CD4-positive, CD25-positive, alpha-beta regulatory T cell (primary cell): ENCODE measurements around the gene MICAL2. TPM values are rescaled to one million over a fixed set of nuclear protein-coding genes. Genes with fewer than 3 reads are reported as not detected.

Experiments used
- ATAC-seq, 2 donors: fragments of 150-1000 bp; cut with Tn5 transposase; one replicate each; pipeline ENCODE4 v1.10.0; 2021; ENCODE audit warnings: low read depth in 2 of 2, moderate number of reproducible peaks in 2 of 2, moderate library complexity in 1 of 2
- DNase-seq, 3 donors: peaks; one replicate each; pipeline versions ENCODE4 v3.0.0 to v3.0.0-alpha.2; 2012 to 2022; ENCODE audit warnings: mixed read lengths in 1 of 3
- H3K27ac ChIP-seq: one replicate; pipeline ENCODE4 v1.7.0; 2013; ENCODE audit warnings: mild to moderate bottlenecking, low read length; ENCODE audit not compliant: insufficient read depth, poor library complexity, severe bottlenecking
- H3K27me3 ChIP-seq: one replicate; pipeline ENCODE4 v1.7.0; 2013; ENCODE audit warnings: low read length; ENCODE audit not compliant: control insufficient read depth, insufficient read depth
- H3K36me3 ChIP-seq: one replicate; pipeline ENCODE4 v1.7.0; 2013; ENCODE audit warnings: mild to moderate bottlenecking, low read length, moderate library complexity; ENCODE audit not compliant: control insufficient read depth, insufficient read depth
- H3K4me1 ChIP-seq: 2 replicates; pipeline ENCODE4 v1.7.0; 2013; ENCODE audit warnings: mild to moderate bottlenecking, low read length; ENCODE audit not compliant: insufficient read depth, control insufficient read depth, poor library complexity, severe bottlenecking
- H3K4me3 ChIP-seq: one replicate; pipeline ENCODE4 v1.7.0; 2013; ENCODE audit warnings: low read depth, mild to moderate bottlenecking, low read length, moderate library complexity
- H3K9me3 ChIP-seq, 2 experiments: 1 replicate in 1 of 2; 2 replicates in 1 of 2; pipeline ENCODE4 v1.7.0; 2013; ENCODE audit warnings: low read length in 2 of 2, mild to moderate bottlenecking in 1 of 2, moderate library complexity in 1 of 2; ENCODE audit not compliant: control insufficient read depth in 2 of 2
- H3K27ac Mint-ChIP-seq, 3 donors: one replicate each; pipeline ENCODE4 v1.8.0; 2020 to 2022; ENCODE audit warnings: mild to moderate bottlenecking in 3 of 3, mixed read lengths in 3 of 3, moderate library complexity in 2 of 3
- H3K27me3 Mint-ChIP-seq: one replicate; pipeline ENCODE4 v1.8.0; 2022; ENCODE audit warnings: mild to moderate bottlenecking, mixed read lengths
- H3K36me3 Mint-ChIP-seq: one replicate; pipeline ENCODE4 v1.8.0; 2020; ENCODE audit warnings: mixed read lengths
- H3K4me1 Mint-ChIP-seq, 4 donors: one replicate each; pipeline ENCODE4 v1.8.0; 2020 to 2022; ENCODE audit warnings: mixed read lengths in 4 of 4, mild to moderate bottlenecking in 1 of 4
- H3K4me3 Mint-ChIP-seq, 4 donors: one replicate each; pipeline ENCODE4 v1.8.0; 2020 to 2022; ENCODE audit warnings: mild to moderate bottlenecking in 4 of 4, mixed read lengths in 4 of 4, moderate library complexity in 3 of 4
- H3K9me3 Mint-ChIP-seq, 7 donors: one replicate each; pipeline ENCODE4 v1.8.0; 2020 to 2022; ENCODE audit warnings: mixed read lengths in 7 of 7, mild to moderate bottlenecking in 3 of 7, moderate library complexity in 2 of 7
- polyA plus RNA-seq, 4 donors: library from polyadenylated mRNA; unstranded; fragments of 300-500 nt; fragmentation: Illumina TruSeq; gene quantifications; one replicate each; pipeline ENCODE4 v1.2.3, GENCODE V29; 2021
- total RNA-seq: library from RNA; stranded (reverse); gene quantifications from one replicate; pipeline ENCODE4 v1.2.3, GENCODE V29; 2022

The MICAL2 gene
- total and polyA plus RNA-seq, 5 donors from 2014 or later, result 15.9 to 67.5 (median 24.4) TPM

DNA sequence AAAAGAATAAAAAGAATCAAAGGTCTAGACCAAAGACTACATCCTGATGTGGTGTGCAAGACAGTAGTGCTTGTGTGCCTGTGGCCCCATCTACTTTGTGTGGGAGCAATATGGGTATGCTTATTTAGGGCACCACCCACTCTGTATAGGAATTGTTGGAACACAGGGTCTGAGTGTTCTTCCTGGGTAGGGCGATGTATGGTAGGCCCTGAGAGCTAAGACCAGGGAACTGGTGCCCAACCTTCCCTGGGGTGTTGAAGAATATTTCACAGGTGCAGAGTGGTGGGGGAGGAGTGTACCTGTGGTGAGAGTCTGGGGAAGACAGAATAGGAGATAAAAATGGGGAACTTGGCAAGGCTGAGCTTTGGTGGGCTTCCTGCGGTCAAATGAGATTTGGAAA, 41.9 kb downstream of the MICAL2 start:
- H3K4me1 ChIP-seq, result peaks cover 12% of the 10 kb centered on the region
- H3K36me3 ChIP-seq, result peaks cover 3% of the 10 kb centered on the region
- peaks cover 4% of the 10 kb centered on the region for H3K36me3 Mint-ChIP-seq
- H3K9me3 ChIP-seq, result no peaks in the 10 kb centered on the region
- H3K4me1 Mint-ChIP-seq, result peaks cover 22 to 51% (median 23%) of the 10 kb centered on the region in 4 donors
- H3K27ac ChIP-seq, result no peak overlapping the region
- H3K9me3 Mint-ChIP-seq, result peaks cover 0 to 2% (median 0%) of the 10 kb centered on the region in 7 donors
- H3K27me3 ChIP-seq, result no peaks in the 10 kb centered on the region
- no peaks in the 10 kb centered on the region for H3K27me3 Mint-ChIP-seq
- H3K4me3 ChIP-seq, result no peak overlapping the region
- no peak for ATAC-seq
- H3K27ac Mint-ChIP-seq, result peak overlapping the region in 1 of 3 donors; percentile 19
- H3K4me3 Mint-ChIP-seq, result no peak overlapping the region
- no peak for DNase-seq

DNA sequence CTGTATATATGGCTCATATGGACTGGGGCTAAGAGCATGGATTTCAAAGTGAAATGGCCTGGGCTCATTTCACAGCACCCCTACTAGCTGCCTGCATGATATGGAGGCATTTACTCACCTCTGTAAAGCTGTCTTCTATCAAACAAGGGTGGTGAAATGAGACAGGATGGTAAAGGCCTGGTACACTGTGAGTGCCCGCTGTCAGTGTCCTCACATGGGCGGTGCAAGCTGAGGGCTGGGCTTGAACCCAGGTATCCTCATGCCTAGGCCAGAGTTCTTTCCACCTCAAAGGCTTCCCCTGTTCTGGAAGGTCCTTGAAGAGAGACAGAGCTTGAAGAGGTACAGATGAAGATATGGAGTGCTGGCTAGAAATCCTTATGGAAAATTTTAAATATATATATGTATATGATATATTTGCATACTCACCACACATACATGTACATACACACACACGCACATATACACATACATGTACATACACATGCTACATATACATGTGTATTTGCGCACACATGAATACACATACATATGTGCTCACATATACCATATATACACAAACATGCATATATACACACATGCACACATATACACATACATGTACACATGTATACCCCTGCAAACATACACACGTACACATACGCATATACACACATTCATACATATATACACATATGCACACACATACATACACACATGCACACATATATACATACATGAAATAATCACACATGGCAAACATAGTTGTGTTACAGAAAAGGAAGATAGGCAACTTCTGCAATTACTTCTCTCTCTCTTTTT, 44.7 kb downstream of the MICAL2 start:
- peaks cover 3% of the 10 kb centered on the region for H3K36me3 ChIP-seq
- H3K9me3 Mint-ChIP-seq, result peaks cover 0 to 2% (median 0%) of the 10 kb centered on the region in 7 donors
- H3K36me3 Mint-ChIP-seq, result no peaks in the 10 kb centered on the region
- H3K4me1 ChIP-seq, result peaks cover 15% of the 10 kb centered on the region
- ATAC-seq (no peak), DNase-seq (no peak)
- H3K27me3 ChIP-seq, result no peaks in the 10 kb centered on the region
- H3K27ac ChIP-seq, result no peak overlapping the region
- H3K4me1 Mint-ChIP-seq, result peaks cover 18 to 43% (median 21%) of the 10 kb centered on the region in 4 donors
- H3K4me3 Mint-ChIP-seq, result no peak overlapping the region
- H3K9me3 ChIP-seq, result no peaks in the 10 kb centered on the region
- peak overlapping the region in 1 of 3 donors; percentile 20 for H3K27ac Mint-ChIP-seq
- no peaks in the 10 kb centered on the region for H3K27me3 Mint-ChIP-seq
- H3K4me3 ChIP-seq, result no peak overlapping the region

DNA sequence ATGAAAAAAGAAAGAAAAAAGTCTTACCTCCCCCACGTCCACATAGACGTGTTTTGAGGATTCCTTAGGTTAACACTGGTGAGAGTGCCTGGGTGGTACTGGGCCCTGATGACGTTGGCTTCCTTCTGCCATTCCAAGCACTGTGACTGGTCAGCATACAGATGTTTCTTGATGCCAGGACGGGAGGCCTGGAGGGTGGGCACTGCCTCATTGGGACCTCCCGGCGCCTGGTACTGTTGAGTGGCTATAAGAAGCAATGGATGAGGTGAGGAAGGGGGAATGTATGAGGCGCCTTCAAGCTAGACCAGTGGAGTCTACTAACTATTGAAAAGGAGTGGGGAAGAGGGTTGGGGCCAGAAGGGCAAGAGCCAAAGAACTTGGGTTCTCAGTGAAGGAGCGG, 45.3 kb downstream of the MICAL2 start:
- H3K4me1 Mint-ChIP-seq, result peaks cover 15 to 37% (median 17%) of the 10 kb centered on the region in 4 donors
- H3K9me3 Mint-ChIP-seq, result peaks cover 0 to 2% (median 0%) of the 10 kb centered on the region in 7 donors
- Histone ChIP-seq H3K27me3 (no peaks in the 10 kb centered on the region), H3K36me3 (peaks cover 3% of the 10 kb centered on the region), H3K27ac (no peak overlapping the region), H3K4me3 (no peak overlapping the region), H3K9me3 (no peaks in the 10 kb centered on the region), H3K4me1 (peaks cover 12% of the 10 kb centered on the region)
- no peaks in the 10 kb centered on the region for H3K27me3 Mint-ChIP-seq
- DNase-seq (no peak), ATAC-seq (no peak)
- no peak overlapping the region for H3K4me3 Mint-ChIP-seq
- H3K27ac Mint-ChIP-seq, result peak overlapping the region in 1 of 3 donors; percentile 81
- no peaks in the 10 kb centered on the region for H3K36me3 Mint-ChIP-seq

DNA sequence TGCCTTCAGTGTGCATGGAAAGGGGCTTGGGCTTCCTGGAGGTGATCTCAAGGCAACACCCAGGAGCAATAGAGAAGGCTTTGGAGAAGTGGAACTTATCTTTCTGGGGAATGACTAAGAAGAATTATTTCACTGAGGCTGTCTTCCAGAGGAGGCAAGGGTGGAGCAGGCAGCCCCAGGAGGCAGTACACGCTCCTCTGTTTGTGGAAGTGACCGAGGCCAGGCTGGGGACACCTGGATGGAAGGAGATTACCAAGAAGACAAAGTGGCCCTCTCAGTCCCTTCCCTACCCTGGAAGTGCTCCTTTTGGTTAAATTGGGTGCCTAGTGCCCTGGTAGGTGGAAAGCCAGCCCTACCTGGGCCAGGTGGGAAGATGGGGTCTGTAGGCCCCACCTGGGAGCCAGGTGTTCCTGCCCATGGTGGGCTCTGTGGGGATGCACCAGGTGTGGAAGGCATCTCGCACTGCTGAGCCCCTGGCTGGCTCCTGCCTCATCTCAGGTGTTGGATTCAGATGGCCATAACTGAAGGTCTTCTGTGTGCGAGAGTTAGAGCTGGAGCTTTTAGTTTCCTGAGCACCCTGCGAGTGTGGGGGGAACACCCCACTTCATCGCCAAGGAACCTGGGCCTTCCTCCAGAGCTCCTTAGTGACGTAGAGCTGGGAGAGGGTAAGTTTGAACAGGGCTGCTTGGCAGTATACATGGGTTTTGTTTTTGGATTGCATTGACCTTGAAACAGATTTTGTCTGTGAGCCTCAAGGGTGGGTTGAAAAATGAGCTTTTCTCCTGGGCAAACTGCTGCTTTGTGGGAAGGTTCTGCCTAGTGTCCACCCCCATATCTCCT, 46.1 kb downstream of the MICAL2 start:
- Histone ChIP-seq H3K4me3 (no peak overlapping the region), H3K4me1 (peaks cover 8% of the 10 kb centered on the region), H3K36me3 (peaks cover 3% of the 10 kb centered on the region), H3K27ac (no peak overlapping the region), H3K27me3 (no peaks in the 10 kb centered on the region), H3K9me3 (no peaks in the 10 kb centered on the region)
- ATAC-seq (no peak), DNase-seq (no peak)
- Mint-ChIP-seq H3K27me3 (no peaks in the 10 kb centered on the region), H3K9me3 (peaks cover 0 to 2% (median 0%) of the 10 kb centered on the region in 7 donors), H3K27ac (peak overlapping the region; percentile 52 to 86 (median 82)), H3K36me3 (no peaks in the 10 kb centered on the region), H3K4me3 (no peak overlapping the region), H3K4me1 (peaks cover 14 to 32% (median 16%) of the 10 kb centered on the region in 4 donors)

DNA sequence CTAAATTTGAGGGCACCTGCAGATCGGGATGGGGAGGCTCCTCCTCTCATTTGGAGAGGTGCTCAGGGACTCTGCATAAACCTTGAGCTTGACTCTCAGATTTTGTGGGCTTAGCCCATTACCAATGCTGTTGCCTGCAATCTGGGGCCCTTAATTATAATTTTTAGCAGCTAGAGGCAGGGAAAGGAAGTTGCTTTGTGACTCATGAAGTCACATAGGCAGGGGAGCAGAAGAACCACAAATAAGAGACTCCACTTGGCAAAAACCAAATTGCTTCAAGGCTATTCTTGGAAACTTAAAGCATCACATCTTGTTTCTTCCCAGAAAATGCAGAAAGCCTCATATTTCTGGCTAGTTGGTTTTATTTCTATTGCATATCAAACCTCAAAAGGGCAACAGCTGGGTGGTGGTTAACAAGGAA, 46.9 kb downstream of the MICAL2 start:
- no peaks in the 10 kb centered on the region for H3K27me3 Mint-ChIP-seq
- Histone ChIP-seq H3K27ac (no peak overlapping the region), H3K9me3 (no peaks in the 10 kb centered on the region), H3K27me3 (no peaks in the 10 kb centered on the region), H3K4me3 (no peak overlapping the region), H3K4me1 (peaks cover 8% of the 10 kb centered on the region), H3K36me3 (peaks cover 3% of the 10 kb centered on the region)
- peaks cover 0 to 2% (median 0%) of the 10 kb centered on the region in 7 donors for H3K9me3 Mint-ChIP-seq
- DNase-seq, result peak in 1 of 3 donors; percentile 81
- no peaks in the 10 kb centered on the region for H3K36me3 Mint-ChIP-seq
- ATAC-seq, result peak; percentile 62 to 63
- H3K4me1 Mint-ChIP-seq, result peaks cover 14 to 27% (median 15%) of the 10 kb centered on the region in 4 donors
- no peak overlapping the region for H3K4me3 Mint-ChIP-seq
- H3K27ac Mint-ChIP-seq, result peak overlapping the region in 2 of 3 donors; percentile 52 to 86

DNA sequence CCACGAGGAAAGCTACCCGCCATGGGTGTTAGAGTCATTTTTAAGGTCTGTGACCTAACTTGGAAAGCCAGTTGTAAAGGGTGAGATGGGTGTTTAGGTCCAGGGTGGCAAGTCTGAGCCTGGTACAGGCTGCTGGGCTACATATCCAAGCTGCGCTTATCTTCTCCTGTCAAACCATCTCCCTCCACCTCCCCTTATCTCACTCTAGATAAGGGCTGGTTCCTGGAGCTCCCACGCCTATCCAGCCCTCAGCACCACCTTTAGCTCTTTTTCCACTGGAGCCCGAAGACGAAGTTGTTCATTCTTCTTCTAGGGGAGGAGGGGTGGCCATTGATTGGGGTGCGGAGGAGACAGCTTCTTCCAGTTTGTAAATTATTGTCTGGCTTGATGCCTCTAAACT, 48.5 kb downstream of the MICAL2 start:
- DNase-seq, result no peak
- no peaks in the 10 kb centered on the region for H3K27me3 ChIP-seq
- no peak overlapping the region for H3K4me3 Mint-ChIP-seq
- H3K4me1 Mint-ChIP-seq, result peaks cover 11 to 23% (median 13%) of the 10 kb centered on the region in 4 donors
- H3K4me3 ChIP-seq, result no peak overlapping the region
- no peak for ATAC-seq
- H3K36me3 Mint-ChIP-seq, result no peaks in the 10 kb centered on the region
- peaks cover 8% of the 10 kb centered on the region for H3K4me1 ChIP-seq
- peaks cover 2% of the 10 kb centered on the region for H3K36me3 ChIP-seq
- no peaks in the 10 kb centered on the region for H3K9me3 ChIP-seq
- no peak overlapping the region for H3K27ac Mint-ChIP-seq
- no peaks in the 10 kb centered on the region for H3K27me3 Mint-ChIP-seq
- H3K27ac ChIP-seq, result no peak overlapping the region
- H3K9me3 Mint-ChIP-seq, result peaks cover 0 to 2% (median 0%) of the 10 kb centered on the region in 7 donors

DNA sequence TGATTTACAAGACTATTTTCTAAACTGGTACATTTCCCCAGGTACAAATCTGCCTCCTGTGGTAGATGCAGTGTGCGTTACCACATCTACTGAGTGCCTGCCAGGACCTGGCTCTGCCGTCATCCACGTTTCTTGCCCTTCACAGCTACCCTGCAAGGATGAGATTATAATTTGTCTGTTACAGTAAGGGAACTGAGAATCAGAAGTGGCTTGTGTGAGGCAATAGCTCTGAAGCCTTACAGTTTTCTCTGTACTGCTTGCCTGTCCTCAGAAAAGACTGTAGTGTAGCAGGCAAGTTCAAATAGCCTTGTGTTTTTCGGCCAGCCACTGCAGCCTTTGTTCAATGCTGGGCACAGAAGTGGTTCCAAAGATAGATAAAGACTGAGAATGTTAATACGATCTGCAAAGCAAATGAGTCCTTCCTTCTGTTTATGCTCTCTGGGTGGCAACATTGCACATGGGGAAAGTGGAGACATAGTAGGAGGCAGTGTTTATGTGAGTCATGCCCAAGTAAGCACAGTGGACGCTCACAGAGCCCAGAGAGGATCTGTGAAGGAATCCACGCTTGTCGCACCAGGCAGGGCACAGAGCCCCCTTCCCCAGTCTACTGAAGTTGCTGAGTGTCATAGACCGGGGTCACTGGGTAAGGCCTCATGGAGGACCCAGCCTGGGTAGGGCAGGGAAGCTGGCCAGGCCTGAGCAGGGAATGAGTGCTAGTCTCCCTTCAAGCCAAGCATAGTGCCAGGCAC, 49.1 kb downstream of the MICAL2 start:
- ATAC-seq (no peak), DNase-seq (no peak)
- Mint-ChIP-seq H3K36me3 (no peaks in the 10 kb centered on the region), H3K4me3 (no peak overlapping the region), H3K9me3 (peaks cover 0 to 2% (median 0%) of the 10 kb centered on the region in 7 donors), H3K27ac (no peak overlapping the region), H3K4me1 (peaks cover 11 to 23% (median 13%) of the 10 kb centered on the region in 4 donors), H3K27me3 (no peaks in the 10 kb centered on the region)
- no peaks in the 10 kb centered on the region for H3K36me3 ChIP-seq
- H3K27ac ChIP-seq, result no peak overlapping the region
- no peak overlapping the region for H3K4me3 ChIP-seq
- peaks cover 8% of the 10 kb centered on the region for H3K4me1 ChIP-seq
- no peaks in the 10 kb centered on the region for H3K27me3 ChIP-seq
- no peaks in the 10 kb centered on the region for H3K9me3 ChIP-seq
